ENCODE results near the gene FNTB. TPM values are rescaled to one million over a fixed set of nuclear protein-coding genes. Genes with fewer than 3 reads are reported as not detected.

Gene FNTB
- total RNA-seq, 1 experiment from 2014 or later = 26.7 TPM

- no peak overlapping the region for H2AFZ ChIP-seq (ENCODE audit: low read depth, low read length, poor library complexity, severe bottlenecking)
- H3K4me1 ChIP-seq (ENCODE audit: control insufficient read depth in 1 of 2, insufficient read depth in 2 of 2, low read length in 2 of 2) = peaks cover 8 to 24% of the 10 kb centered on the region in 2 experiments
- no peaks in the 10 kb centered on the region for H3K36me3 ChIP-seq (ENCODE audit: control insufficient read depth in 1 of 2, insufficient read depth in 2 of 2, low read length in 2 of 2)
- no peak overlapping the region for H3K27ac ChIP-seq (ENCODE audit: low read depth, low read length)
- H3K27me3 ChIP-seq (ENCODE audit: insufficient read depth, low read length) = no peaks in the 10 kb centered on the region
- POLR2A ChIA-PET = no interaction called here
- DNase-seq (ENCODE audit: low read depth, low spot score) = peak; percentile 16
- H3K79me2 ChIP-seq (ENCODE audit: insufficient read depth, low read length) = peaks cover 16% of the 10 kb centered on the region
- RAD21 ChIA-PET (ENCODE audit: low non-redundant PET in 1 of 2, low total read pairs in 2 of 2, uncharacterized antibody in 2 of 2, unreplicated experiment in 2 of 2) = no interaction called here
- H3K9me3 ChIP-seq (ENCODE audit: control insufficient read depth in 1 of 2, insufficient read depth in 1 of 2, low read depth in 1 of 2, low read length in 2 of 2) = no peaks in the 10 kb centered on the region
- TF ChIP-seq RAD21 (IDR thresholded peaks at IDR 0.05; ENCODE audit: low read depth) (peak; percentile 73), CTCF (IDR thresholded peaks at IDR 0.05 in 2 of 3, conservative IDR thresholded peaks at IDR 0.05 in 1 of 3; ENCODE audit: borderline replicate concordance in 1 of 3, insufficient read depth in 1 of 3, low read depth in 2 of 3, low read length in 2 of 3) (peak; percentile 50 to 66 (median 53); a peak in 5 of 6 replicates), SRF (IDR thresholded peaks at IDR 0.05; ENCODE audit: low read depth) (no peak)
- intact Hi-C loops (cut with micrococcal nuclease) = no loop called here
- no peak for ATAC-seq
- no TSS peak for BruUV-seq (replicated peaks)
- CTCF ChIA-PET = no interaction called here
- peak overlapping the region; percentile 26 for H3K4me2 ChIP-seq (ENCODE audit: low read length)
- H3K4me3 ChIP-seq (replicated peaks in 1 of 2; ENCODE audit: low read depth in 1 of 2, low read length in 2 of 2) = no peak overlapping the region
- no peak overlapping the region for H3K9ac ChIP-seq (ENCODE audit: low read length)
- H3K9me2 ChIP-seq (ENCODE audit: insufficient read depth) = no peaks in the 10 kb centered on the region
- H4K20me1 ChIP-seq (ENCODE audit: insufficient read depth) = no peaks in the 10 kb centered on the region
These were observed 3.0 kb upstream of the FNTB start for GRCh38 chr14:64983439-64984310.

- CTCF ChIA-PET = interaction anchor here (0.9 to 2.2 kb wide), 8 partner anchors 8 to 186 kb away, joined by 3 to 24 read pairs (median 5); partner anchors contain the start of gene MAX
- no peak for TF ChIP-seq CBX3 (IDR thresholded peaks at IDR 0.05; ENCODE audit: low read depth)
- no peak for TF ChIP-seq JUND (IDR thresholded peaks at IDR 0.05)
- TF ChIP-seq EZH2phosphoT487 (IDR thresholded peaks at IDR 0.05; ENCODE audit: borderline replicate concordance) = no peak
- no peak for TF ChIP-seq MAX (IDR thresholded peaks at IDR 0.05)
- TF ChIP-seq ZBTB33 (IDR thresholded peaks at IDR 0.05; ENCODE audit: extremely low read depth, insufficient replicate concordance, low read length) = no peak
- TF ChIP-seq ATF3 (IDR thresholded peaks at IDR 0.05) = no peak
- TF ChIP-seq SRF (IDR thresholded peaks at IDR 0.05; ENCODE audit: low read depth) = no peak
- TF ChIP-seq YY1 (IDR thresholded peaks at IDR 0.05; ENCODE audit: extremely low read depth, insufficient replicate concordance, low read depth, low read length) = no peak
- no peak for TF ChIP-seq EZH2 (IDR thresholded peaks at IDR 0.05)
- no peak; the same call in 1 of the 2 replicates for TF ChIP-seq ZFX (IDR thresholded peaks at IDR 0.05)
- no peak for TF ChIP-seq SP1 (IDR thresholded peaks at IDR 0.05; ENCODE audit: low read depth)
These were observed 708 bp downstream of the FNTB start for GRCh38 chr14:64987438-64987767.

More at GRCh38 chr14:64987438-64987767, 708 bp downstream of the FNTB start:
- peaks cover 8 to 18% of the 10 kb centered on the region in 2 experiments for H3K4me1 ChIP-seq (ENCODE audit: control insufficient read depth in 1 of 2, insufficient read depth in 2 of 2, low read length in 2 of 2)
- BruUV-seq (replicated peaks) = no TSS peak
- peak overlapping the region; percentile 87 for H3K27ac ChIP-seq (ENCODE audit: low read depth, low read length)
- H3K27me3 ChIP-seq (ENCODE audit: insufficient read depth, low read length) = no peaks in the 10 kb centered on the region
- peak overlapping the region; percentile 82 for H3K9ac ChIP-seq (ENCODE audit: low read length)
- ATAC-seq = peak; percentile 43; the same call in 1 of the 2 replicates
- H3K4me3 ChIP-seq (replicated peaks in 1 of 2; ENCODE audit: low read depth in 1 of 2, low read length in 2 of 2) = peak overlapping the region; percentile 75 to 91
- intact Hi-C loops (cut with micrococcal nuclease) = no loop called here
- no peaks in the 10 kb centered on the region for H3K9me2 ChIP-seq (ENCODE audit: insufficient read depth)
- RAD21 ChIA-PET (ENCODE audit: low non-redundant PET in 1 of 2, low total read pairs in 2 of 2, uncharacterized antibody in 2 of 2, unreplicated experiment in 2 of 2) = interaction anchor here in 1 of 2 experiments (0.7 to 1.5 kb wide), 2 partner anchors 32 to 115 kb away, joined by 4 read pairs; partner anchors contain the start of gene MAX
- H2AFZ ChIP-seq (ENCODE audit: low read depth, low read length, poor library complexity, severe bottlenecking) = no peak overlapping the region
- DNase-seq (ENCODE audit: low read depth, low spot score) = no peak
- POLR2A ChIA-PET = interaction anchor here (0.6 to 1.5 kb wide), 4 partner anchors 10 to 21 kb away, joined by 3 read pairs; no protein-coding TSS in a partner anchor
- H4K20me1 ChIP-seq (ENCODE audit: insufficient read depth) = no peaks in the 10 kb centered on the region
- peaks cover 43% of the 10 kb centered on the region for H3K79me2 ChIP-seq (ENCODE audit: insufficient read depth, low read length)
- H3K9me3 ChIP-seq (ENCODE audit: control insufficient read depth in 1 of 2, insufficient read depth in 1 of 2, low read depth in 1 of 2, low read length in 2 of 2) = no peaks in the 10 kb centered on the region
- H3K36me3 ChIP-seq (ENCODE audit: control insufficient read depth in 1 of 2, insufficient read depth in 2 of 2, low read length in 2 of 2) = no peaks in the 10 kb centered on the region
- H3K4me2 ChIP-seq (ENCODE audit: low read length) = peak overlapping the region; percentile 81
